Renal cortex interstitium (tissue), 15 donors: ENCODE results near the gene FOXS1. TPM values are rescaled to one million over a fixed set of nuclear protein-coding genes. Genes with fewer than 3 reads are reported as not detected.
A peak's percentile ranks its signal among the peaks of the same experiment; 100 is the strongest.

Experiments
- DNase-seq, 11 donors: peaks; one replicate each; pipeline ENCODE4 v3.0.0-alpha.2; 2013; ENCODE audit warnings: low read depth in 9 of 11, low spot score in 4 of 11; ENCODE audit errors: extremely low read depth in 1 of 11
- long read RNA-seq, 16 experiments: transcript quantifications; one replicate each; lab custom pipeline, GENCODE V29; 2026
- polyA plus RNA-seq, 3 donors: library from polyadenylated mRNA; unstranded; fragments of 120-200 nt; gene quantifications; one replicate each; pipeline ENCODE4 v1.2.1, GENCODE V29; 2013; ENCODE audit not compliant: insufficient read length in 3 of 3

Gene FOXS1
- 1 to 10 TPM; 4.9 to 8.9 (median 5.2) TPM for polyA plus RNA-seq
- long read RNA-seq, donor 1, transcript FOXS1-201 (1 exons, 1,319 nt), result major isoform, 10 of 10 reads
- long read RNA-seq, donor 1, partial matches to known transcripts, result 0 of 10 reads
- long read RNA-seq, donor 1, other reads (novel, unspliced or antisense), result 0 of 10 reads
- long read RNA-seq, donor 2, transcript FOXS1-201 (1 exons, 1,319 nt), result major isoform, 13 of 13 reads
- long read RNA-seq, donor 2, partial matches to known transcripts, result 0 of 13 reads
- long read RNA-seq, donor 2, other reads (novel, unspliced or antisense), result 0 of 13 reads
- long read RNA-seq, donor 3, transcript FOXS1-201 (1 exons, 1,319 nt), result major isoform, 12 of 12 reads
- long read RNA-seq, donor 3, partial matches to known transcripts, result 0 of 12 reads
- long read RNA-seq, donor 3, other reads (novel, unspliced or antisense), result 0 of 12 reads
- long read RNA-seq, donor 4, partial matches to known transcripts, result 0 of 3 reads
- long read RNA-seq, donor 4, other reads (novel, unspliced or antisense), result 0 of 3 reads
- long read RNA-seq, donor 5, transcript FOXS1-201 (1 exons, 1,319 nt), result major isoform, 5 of 5 reads
- long read RNA-seq, donor 5, partial matches to known transcripts, result 0 of 5 reads
- long read RNA-seq, donor 5, other reads (novel, unspliced or antisense), result 0 of 5 reads
- long read RNA-seq, donor 6, partial matches to known transcripts, result 0 of 4 reads
- long read RNA-seq, donor 6, other reads (novel, unspliced or antisense), result 0 of 4 reads
- long read RNA-seq, donor 7, transcript FOXS1-201 (1 exons, 1,319 nt), result major isoform, 5 of 5 reads
- long read RNA-seq, donor 7, partial matches to known transcripts, result 0 of 5 reads
- long read RNA-seq, donor 7, other reads (novel, unspliced or antisense), result 0 of 5 reads
- long read RNA-seq, donor 8, transcript FOXS1-201 (1 exons, 1,319 nt), result major isoform, 18 of 18 reads
- long read RNA-seq, donor 8, partial matches to known transcripts, result 0 of 18 reads
- long read RNA-seq, donor 8, other reads (novel, unspliced or antisense), result 0 of 18 reads
- long read RNA-seq, donor 9, transcript FOXS1-201 (1 exons, 1,319 nt), result major isoform, 8 of 8 reads
- long read RNA-seq, donor 9, partial matches to known transcripts, result 0 of 8 reads
- long read RNA-seq, donor 9, other reads (novel, unspliced or antisense), result 0 of 8 reads
- long read RNA-seq, donor 10, transcript FOXS1-201 (1 exons, 1,319 nt), result major isoform, 6 of 6 reads
- long read RNA-seq, donor 10, partial matches to known transcripts, result 0 of 6 reads
- long read RNA-seq, donor 10, other reads (novel, unspliced or antisense), result 0 of 6 reads
- long read RNA-seq, donor 11, transcript FOXS1-201 (1 exons, 1,319 nt), result major isoform, 6 of 6 reads
- long read RNA-seq, donor 11, partial matches to known transcripts, result 0 of 6 reads
- long read RNA-seq, donor 11, other reads (novel, unspliced or antisense), result 0 of 6 reads
- long read RNA-seq, donor 12, partial matches to known transcripts, result 0 of 3 reads
- long read RNA-seq, donor 12, other reads (novel, unspliced or antisense), result 0 of 3 reads
- long read RNA-seq, donor 13, transcript FOXS1-201 (1 exons, 1,319 nt), result major isoform, 27 of 27 reads
- long read RNA-seq, donor 13, partial matches to known transcripts, result 0 of 27 reads
- long read RNA-seq, donor 13, other reads (novel, unspliced or antisense), result 0 of 27 reads
- long read RNA-seq, donor 14, partial matches to known transcripts, result 0 of 4 reads
- long read RNA-seq, donor 14, other reads (novel, unspliced or antisense), result 0 of 4 reads
- long read RNA-seq, donor 15, partial matches to known transcripts, result 0 of 1 reads
- long read RNA-seq, donor 15, other reads (novel, unspliced or antisense), result 0 of 1 reads
- long read RNA-seq, donor 16, transcript FOXS1-201 (1 exons, 1,319 nt), result major isoform, 21 of 21 reads
- long read RNA-seq, donor 16, partial matches to known transcripts, result 0 of 21 reads
- long read RNA-seq, donor 16, other reads (novel, unspliced or antisense), result 0 of 21 reads

DNA sequence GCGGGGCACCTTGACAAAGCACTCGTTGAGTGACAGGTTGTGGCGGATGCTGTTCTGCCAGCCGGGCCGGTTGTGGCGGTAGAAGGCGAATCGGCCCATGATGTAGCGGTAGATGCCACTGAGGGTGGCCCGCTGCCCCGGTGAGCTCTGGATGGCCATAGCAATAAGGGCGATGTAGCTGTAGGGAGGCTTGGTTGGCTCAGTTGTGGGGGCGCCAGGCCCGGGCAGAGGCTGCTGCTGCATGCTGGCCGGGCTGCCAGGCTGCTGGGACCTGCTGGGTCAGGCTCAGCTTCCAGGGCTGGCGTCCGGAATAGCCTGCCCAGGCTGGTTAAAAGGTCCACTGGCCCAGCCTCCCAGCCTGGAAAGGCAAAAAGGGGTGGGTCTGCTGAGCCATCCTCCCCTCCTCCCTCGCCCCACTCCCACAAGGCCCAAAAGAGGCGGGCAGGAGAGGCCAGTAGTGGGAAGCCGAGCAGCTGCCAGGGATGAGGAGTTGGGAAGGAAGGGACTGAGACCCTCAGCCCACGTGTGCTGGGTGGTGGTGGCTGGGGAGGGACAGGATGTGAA lies at the start of gene FOXS1:
Gene FOXS1 (minus strand): TSS at position 305 of the 564 bp plus-strand sequence. CDS start 62 bp downstream, at position 243.
- DNase-seq, result peak in 6 of 11 donors; percentile 57 to 77 (median 69)

DNA sequence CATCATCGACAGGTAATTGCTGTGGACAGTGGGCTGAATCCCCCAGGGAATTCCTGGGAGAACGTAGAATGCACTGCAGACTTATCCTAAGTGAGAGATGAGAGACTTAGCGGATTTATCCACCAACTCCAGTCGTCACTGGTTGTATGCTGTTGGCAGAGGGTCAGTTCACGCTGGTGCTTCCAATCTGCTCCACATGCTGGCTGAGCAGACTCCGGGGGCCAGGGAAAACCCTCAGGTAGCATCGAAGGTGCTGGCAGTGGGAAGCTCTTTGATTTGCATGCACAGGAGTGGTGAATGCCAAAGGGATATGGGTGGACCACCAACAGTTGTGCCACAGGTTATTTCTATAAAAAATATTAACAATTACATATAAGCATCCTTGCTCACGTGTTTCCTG lies 45.2 kb upstream of the FOXS1 start:
- no peak for DNase-seq

GRCh38 chr20:31883829-31884228 lies 38.4 kb upstream of the FOXS1 start:
- DNase-seq, result no peak

GRCh38 chr20:31881945-31882344 lies 36.5 kb upstream of the FOXS1 start:
- DNase-seq, result no peak

DNA sequence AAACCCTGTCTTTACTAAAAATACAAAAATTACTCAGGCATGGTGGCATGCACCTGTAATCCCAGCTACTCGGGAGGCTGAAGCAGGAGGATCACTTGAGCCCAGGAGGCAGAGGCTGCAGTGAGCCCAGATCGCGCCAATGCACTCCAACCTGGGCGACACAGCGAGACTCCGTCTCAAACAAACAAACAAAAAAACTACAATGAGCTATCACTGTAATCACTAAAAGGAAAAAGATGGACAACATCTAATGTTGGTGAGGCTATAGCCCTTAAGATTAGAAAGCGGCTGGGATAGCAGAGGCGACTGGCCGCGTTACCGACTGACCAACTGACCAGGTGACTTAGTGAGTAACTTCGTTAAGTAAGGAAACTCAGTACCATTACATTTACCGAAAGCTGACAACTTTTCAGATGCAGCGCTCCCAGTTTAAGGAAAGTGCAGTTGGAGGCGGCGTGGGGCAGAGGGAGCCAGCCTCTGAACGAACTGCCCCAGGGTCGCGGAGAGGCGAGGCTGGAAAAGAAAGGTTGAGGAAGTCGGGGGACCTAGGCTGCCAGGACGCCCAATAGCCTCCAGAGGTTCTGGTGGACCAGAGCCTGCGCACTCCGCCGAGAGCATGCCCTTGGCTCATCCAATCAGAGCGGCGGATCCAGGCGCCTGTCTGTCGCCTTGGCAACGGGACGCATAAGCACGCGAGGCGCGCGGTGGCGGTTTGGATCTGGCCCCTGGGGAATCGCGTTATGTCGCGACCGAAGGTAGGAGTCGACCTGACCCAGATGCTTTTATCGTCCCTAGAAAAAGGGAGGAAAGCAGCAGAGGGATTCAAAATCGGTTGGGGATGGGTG lies 34.0 kb upstream of the FOXS1 start:
- peak; percentile 84 to 94 (median 91) for DNase-seq

- DNase-seq, result no peak
Observed at GRCh38 chr20:31877684-31878083, 32.3 kb upstream of the FOXS1 start.

- DNase-seq, result no peak
Observed at GRCh38 chr20:31875671-31876070, 30.3 kb upstream of the FOXS1 start.

DNA sequence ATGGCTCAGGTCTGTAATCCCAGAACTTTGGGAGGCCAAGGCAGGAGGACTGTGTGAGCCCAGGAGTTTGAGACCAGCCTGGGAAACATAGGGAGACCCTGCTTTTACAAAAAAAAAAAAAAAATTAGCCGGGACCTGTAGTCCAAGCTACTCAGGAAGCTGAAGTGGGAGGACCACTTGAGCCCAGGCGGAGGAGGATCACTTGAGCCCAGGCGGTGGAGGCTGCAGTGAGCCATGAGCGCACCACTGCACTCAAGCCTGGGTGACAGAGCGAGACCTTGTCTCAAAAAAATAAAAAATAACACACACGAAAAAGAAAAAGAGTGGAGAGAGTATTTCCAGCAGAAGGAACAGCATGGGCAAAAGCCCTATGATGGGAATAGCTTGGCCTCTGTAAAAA lies 27.0 kb upstream of the FOXS1 start:
- DNase-seq, result no peak

GRCh38 chr20:31871618-31871954 lies 26.2 kb upstream of the FOXS1 start:
- DNase-seq, result no peak

DNA sequence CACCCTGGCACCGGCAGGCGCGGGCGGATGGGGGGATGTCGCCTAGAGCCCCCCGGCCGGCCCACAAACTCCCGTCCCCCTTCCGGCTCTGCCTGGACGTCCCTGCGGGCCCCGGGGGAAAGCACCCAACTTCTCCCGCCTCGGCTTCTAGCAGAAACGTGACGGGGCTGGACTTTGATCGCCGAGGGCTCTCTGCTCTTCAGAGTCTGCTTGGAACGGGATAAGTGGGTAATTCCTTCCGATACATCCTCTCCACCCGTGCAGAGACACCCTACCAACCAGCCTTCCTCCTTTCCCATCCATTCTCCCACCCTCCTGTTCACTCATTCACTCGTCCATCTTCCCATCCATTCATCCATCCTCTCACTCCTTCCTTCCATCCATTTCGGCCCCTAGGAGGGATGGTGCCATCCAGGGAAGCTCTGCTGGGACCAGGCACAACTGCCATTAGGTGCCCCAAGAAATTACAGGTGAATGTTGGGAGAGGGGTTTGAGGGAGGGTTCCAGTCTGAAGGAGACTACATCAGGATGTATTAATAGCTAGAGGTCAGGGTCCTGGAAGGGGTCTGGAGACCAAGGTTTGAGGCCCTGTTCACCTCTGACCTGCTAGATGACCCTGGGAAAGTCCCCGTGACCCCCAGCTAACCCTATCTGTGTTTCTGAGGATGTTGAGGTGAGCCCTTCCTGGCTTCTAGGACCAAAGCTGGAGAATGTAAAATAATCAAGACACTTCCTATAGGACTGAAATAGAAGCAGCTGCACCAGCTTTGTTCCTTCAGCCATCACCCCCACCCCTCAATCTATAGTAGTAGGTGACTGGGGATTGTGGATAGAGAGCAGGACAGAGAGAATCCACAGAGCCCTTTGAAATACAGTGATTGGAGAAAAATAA lies 25.6 kb upstream of the FOXS1 start:
- no peak for DNase-seq

GRCh38 chr20:31869942-31870725 lies 24.7 kb upstream of the FOXS1 start, which contains the start of the genes DUSP15 and TTLL9:
DUSP15 (minus strand) TSS chr20:31870527; CDS start chr20:31870337, 190 bp downstream.
TTLL9 (plus strand) TSS chr20:31870634; CDS start chr20:31871127, 493 bp downstream.
- DNase-seq, result peak in 2 of 11 donors; percentile 28 to 40

DNA sequence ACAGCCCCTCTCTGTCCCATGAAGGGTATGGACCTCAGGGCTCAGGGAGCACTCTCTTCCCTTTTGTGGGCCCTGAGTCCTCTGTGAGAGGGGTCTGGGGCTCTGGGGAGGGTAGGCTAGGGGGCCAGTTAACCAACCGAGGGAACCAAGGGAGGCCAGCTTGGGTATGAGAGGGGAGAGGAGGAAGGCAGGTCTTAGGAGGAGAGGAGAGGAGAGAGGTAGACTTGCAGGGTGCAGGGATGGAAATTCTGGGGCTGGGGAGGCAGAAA lies 24.2 kb upstream of the FOXS1 start:
- DNase-seq, result no peak

- DNase-seq, result no peak
Observed at GRCh38 chr20:31868853-31869672, 23.7 kb upstream of the FOXS1 start.

DNA sequence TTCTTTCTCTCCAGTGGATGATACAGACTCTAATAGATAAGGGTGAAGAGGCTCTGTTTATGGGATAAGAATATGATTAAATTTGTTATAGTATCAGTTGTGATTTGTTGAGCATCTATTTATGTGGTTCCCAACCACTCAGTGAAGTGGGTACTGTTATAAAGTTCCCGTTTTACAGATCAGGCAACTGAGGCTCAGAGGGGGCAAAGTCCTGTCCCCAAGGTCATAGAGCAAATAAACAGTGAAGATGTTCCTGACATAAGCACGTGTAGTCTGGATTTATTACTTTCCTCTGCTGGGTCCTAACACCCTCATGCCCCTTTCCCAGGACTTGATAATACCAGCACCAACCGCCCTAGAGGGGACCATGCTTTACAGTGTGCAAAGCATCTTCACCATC lies 20.8 kb upstream of the FOXS1 start:
- DNase-seq, result no peak
